Measurements from ENCODE around the gene ARGFX. TPM values are rescaled to one million over a fixed set of nuclear protein-coding genes. Genes with fewer than 3 reads are reported as not detected.

The ARGFX gene
- total and polyA plus RNA-seq, 9 of the 15 experiments (the other 6 are each of a cell fraction or from before 2014, with no cell fraction given), result not detected

DNA sequence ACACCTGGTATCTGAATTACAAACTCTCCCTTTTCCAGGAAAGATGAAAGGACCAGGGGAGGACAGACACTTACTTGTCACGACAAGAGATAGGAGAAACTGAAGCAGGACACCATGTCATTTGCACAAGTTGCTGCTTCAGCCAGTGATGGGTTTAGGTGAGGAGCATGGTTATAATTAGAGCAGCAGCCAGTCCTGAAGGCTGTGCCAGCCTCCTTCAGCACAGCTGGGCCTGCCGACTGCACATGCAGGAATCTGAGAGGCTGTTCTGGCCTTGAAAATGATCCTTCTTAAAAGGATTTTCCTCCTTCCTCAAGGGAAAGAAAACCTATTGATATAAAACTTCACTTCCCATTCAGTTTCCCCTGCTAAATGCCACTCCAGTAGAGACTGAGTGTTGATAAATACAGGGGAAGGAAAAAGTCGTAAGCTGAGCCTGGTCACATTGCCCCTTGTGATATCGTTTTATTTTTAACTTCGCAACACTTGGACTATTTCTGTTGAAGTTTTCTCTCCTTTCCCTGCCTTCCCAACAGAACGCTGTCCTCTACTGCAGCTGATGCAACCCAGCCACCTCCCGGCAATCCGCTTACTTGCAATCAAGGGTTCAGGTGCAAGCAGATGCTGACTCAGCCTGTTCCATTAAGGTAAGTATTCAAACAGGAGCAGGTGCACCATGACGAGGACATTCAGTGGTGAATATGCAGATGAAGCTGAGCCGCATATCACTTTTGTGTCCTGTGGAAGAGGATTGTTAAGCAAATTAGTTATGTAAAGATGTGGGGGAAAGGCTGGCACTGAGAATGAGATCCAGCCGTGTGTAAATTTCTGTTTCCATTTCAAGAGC lies 25.3 kb downstream of the ARGFX start, which contains the start of gene FBXO40:
Gene FBXO40, plus strand, starts transcription at position 524 of the 847 bp plus-strand sequence. CDS start 27,197 bp downstream, outside the sequence.
- Histone ChIP-seq H4K20me1 (replicated peaks; ENCODE audit: control insufficient read depth, insufficient read depth, low read length) (no peaks in the 10 kb centered on the region), H3K9me3 (replicated peaks; ENCODE audit: control insufficient read depth, insufficient read depth, low read depth, low read length) (no peaks in the 10 kb centered on the region), H3K9ac (ENCODE audit: insufficient read depth in 1 of 2, low read depth in 2 of 2, low read length in 2 of 2) (no peak within 1 kb of the TSS), H2AFZ (ENCODE audit: low read depth, low read length) (no peak within 1 kb of the TSS), H3K4me3 (no peak within 1 kb of the TSS), H3K4me2 (ENCODE audit: insufficient read depth, low read length) (no peak within 1 kb of the TSS), H3K27ac (ENCODE audit: extremely low read depth, low read depth, low read length) (no peak within 1 kb of the TSS), H3K9me1 (ENCODE audit: control insufficient read depth, insufficient read depth, low read length) (no peaks in the 10 kb centered on the region), H3K4me1 (replicated peaks in 1 of 2; ENCODE audit: control insufficient read depth in 2 of 2, insufficient read depth in 2 of 2, low read length in 2 of 2) (no peaks in the 10 kb centered on the region), H3K79me2 (ENCODE audit: control insufficient read depth, insufficient read depth, low read length) (no peaks in the 10 kb centered on the region), H3K27me3 (ENCODE audit: control insufficient read depth in 2 of 2, insufficient read depth in 2 of 2, low read length in 2 of 2) (no peaks in the 10 kb centered on the region; a peak in 1 of 5 replicates), H3K36me3 (ENCODE audit: control insufficient read depth, insufficient read depth, low read length) (no peaks in the 10 kb centered on the region)
- peak; percentile 75 for ATAC-seq
- in situ Hi-C loops (cut with MboI), result no loop called here
- intact Hi-C loops (cut with micrococcal nuclease), result no loop called here
- BruUV-seq (replicated peaks), result no TSS peak
- peak in 1 of 4 experiments; percentile 11 for DNase-seq (ENCODE audit: extremely low read depth in 1 of 4, low spot score in 3 of 4)
- ChIA-PET POLR2A (interaction anchor here (0.7 kb wide), 1 partner anchor 37 kb away, joined by 3 read pairs; no protein-coding TSS in a partner anchor), CTCF (ENCODE audit: low intra/inter-chr PET ratio) (no interaction called here)
- FAIRE-seq, result no peak
- WGBS (ENCODE audit: insufficient coverage, low coverage, missing lambda C conversion rate), result 5% methylated on average over 10 of the region's 11 CpGs
- no peak for TF ChIP-seq CREM (IDR thresholded peaks at IDR 0.05; ENCODE audit: low read depth)
- no peak for TF ChIP-seq ZNF668 (CRISPR knock-in tag; IDR thresholded peaks at IDR 0.05)
- peak; percentile 91 for TF ChIP-seq C11orf30 (IDR thresholded peaks at IDR 0.05; ENCODE audit: low read depth)
- TF ChIP-seq, protein P1, sequence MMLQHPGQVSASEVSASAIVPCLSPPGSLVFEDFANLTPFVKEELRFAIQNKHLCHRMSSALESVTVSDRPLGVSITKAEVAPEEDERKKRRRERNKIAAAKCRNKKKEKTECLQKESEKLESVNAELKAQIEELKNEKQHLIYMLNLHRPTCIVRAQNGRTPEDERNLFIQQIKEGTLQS (IDR thresholded peaks at IDR 0.05), result peak; percentile 51; the same call in 1 of the 2 replicates
- TF ChIP-seq, protein P1 (CRISPR knock-in tag; conservative IDR thresholded peaks at IDR 0.05), result no peak
- peak; percentile 74 for TF ChIP-seq MAFK (IDR thresholded peaks at IDR 0.05; ENCODE audit: low read length)
- no peak for TF ChIP-seq CREB5 (CRISPR knock-in tag; IDR thresholded peaks at IDR 0.05)
- no peak for TF ChIP-seq PRMT5 (CRISPR knock-in tag; IDR thresholded peaks at IDR 0.05)
- TF ChIP-seq ZNF3 (CRISPR knock-in tag; IDR thresholded peaks at IDR 0.05), result no peak
- peak; percentile 51; the same call in 1 of the 2 replicates for TF ChIP-seq MAFF (IDR thresholded peaks at IDR 0.05; ENCODE audit: low read length)
- no peak for TF ChIP-seq NFRKB (IDR thresholded peaks at IDR 0.05; ENCODE audit: low read depth)
- TF ChIP-seq HOXB6 (CRISPR knock-in tag; IDR thresholded peaks at IDR 0.05; ENCODE audit: borderline replicate concordance), result no peak
- peak in 1 of 2 experiments; percentile 23; a peak in 1 of 4 replicates for TF ChIP-seq RAD21 (CRISPR knock-in tag; conservative IDR thresholded peaks at IDR 0.05 in 1 of 2, IDR thresholded peaks at IDR 0.05 in 1 of 2)
- no peak for TF ChIP-seq RBM25 (IDR thresholded peaks at IDR 0.05; ENCODE audit: low read depth, low read length, severe bottlenecking)
- TF ChIP-seq FOXP1 (CRISPR knock-in tag; IDR thresholded peaks at IDR 0.05), result no peak
- TF ChIP-seq, protein P2, sequence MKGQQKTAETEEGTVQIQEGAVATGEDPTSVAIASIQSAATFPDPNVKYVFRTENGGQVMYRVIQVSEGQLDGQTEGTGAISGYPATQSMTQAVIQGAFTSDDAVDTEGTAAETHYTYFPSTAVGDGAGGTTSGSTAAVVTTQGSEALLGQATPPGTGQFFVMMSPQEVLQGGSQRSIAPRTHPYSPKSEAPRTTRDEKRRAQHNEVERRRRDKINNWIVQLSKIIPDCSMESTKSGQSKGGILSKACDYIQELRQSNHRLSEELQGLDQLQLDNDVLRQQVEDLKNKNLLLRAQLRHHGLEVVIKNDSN (CRISPR knock-in tag; IDR thresholded peaks at IDR 0.05), result no peak
- TF ChIP-seq ZNF778 (CRISPR knock-in tag; IDR thresholded peaks at IDR 0.05), result no peak
- no peak for TF ChIP-seq ZKSCAN3 (CRISPR knock-in tag; IDR thresholded peaks at IDR 0.05)

Measured in K562 (cell line).